Sigmoid colon (tissue), 7 donors: ENCODE measurements around the gene MPO. TPM values are rescaled to one million over a fixed set of nuclear protein-coding genes. Genes with fewer than 3 reads are reported as not detected.
A peak's percentile ranks its signal among the peaks of the same experiment; 100 is the strongest.

Experiments used
- DNase-seq: peaks from one replicate; pipeline ENCODE4 v3.0.0-alpha.2; 2019
- H3K27ac ChIP-seq, 4 donors: fragments of 200-600 bp; sonication (generic); one replicate each; pipeline ENCODE4 v1.5.1; 2016 to 2019; ENCODE audit warnings: mild to moderate bottlenecking in 1 of 4
- H3K27me3 ChIP-seq, 3 donors: fragments of 200-600 bp; sonication (generic); one replicate each; pipeline ENCODE4 v1.5.1; 2019; ENCODE audit warnings: mild to moderate bottlenecking in 1 of 3
- H3K36me3 ChIP-seq, 4 donors: fragments of 200-600 bp; sonication (generic); one replicate each; pipeline ENCODE4 v1.5.1; 2016 to 2019
- H3K4me1 ChIP-seq, 4 donors: fragments of 200-600 bp; sonication (generic); one replicate each; pipeline ENCODE4 v1.5.1; 2017 to 2019
- H3K4me3 ChIP-seq, 4 donors: fragments of 200-600 bp; sonication (generic); one replicate each; pipeline ENCODE4 v1.5.1; 2017 to 2019; ENCODE audit warnings: mild to moderate bottlenecking in 2 of 4, moderate library complexity in 1 of 4
- H3K9me3 ChIP-seq, 4 donors: fragments of 200-600 bp in 3 of 4; sonication (generic) in 3 of 4; one replicate each; pipeline versions ENCODE4 v1.5.1 to v1.6.1; 2013 to 2019
- EP300 ChIP-seq, 4 donors: sonication (generic); formaldehyde crosslinking; IDR thresholded peaks; one replicate each; pipeline ENCODE4 v1.6.1; 2017; ENCODE audit warnings: antibody characterized with exemption in 4 of 4
- POLR2A ChIP-seq, 2 donors: fragments of 450-650 bp; IDR thresholded peaks; one replicate each; pipeline ENCODE4 v1.6.1; 2016; ENCODE audit warnings: antibody characterized with exemption in 2 of 2, mild to moderate bottlenecking in 2 of 2, moderate library complexity in 2 of 2
- POLR2AphosphoS5 ChIP-seq, 4 donors: sonication (generic); formaldehyde crosslinking; IDR thresholded peaks; one replicate each; pipeline ENCODE4 v1.6.1; 2017; ENCODE audit warnings: antibody characterized with exemption in 4 of 4
- WGBS, 2 donors: extraction: QIAGEN DNeasy Blood & Tissue Kit; methylation state at CpG; one replicate each; pipeline ENCODE4 v1.1.7; 2013; 5-methylcytosine and 5-hydroxymethylcytosine counted together
- intact Hi-C: fragments of 100-400 bp; cut with DNase I; formaldehyde crosslinking; loops from one replicate; pipeline ENCODE4 v1.15.1; 2023
- polyA plus RNA-seq, 3 donors: library from polyadenylated mRNA; stranded (reverse); fragments of 200-250 nt; gene quantifications; one replicate each; pipeline ENCODE4 v1.2.3, GENCODE V29; 2013
- total RNA-seq, 4 donors: library from RNA; depleted of rRNA; stranded (reverse); fragments of >200 nt; gene quantifications; one replicate each; pipeline ENCODE4 v1.1.0, GENCODE V29; 2016
- TF ChIP-seq, protein P1 (sequence below), 4 experiments: fragments of 450-650 bp in 3 of 4; fragments of 200-600 bp in 1 of 4; IDR thresholded peaks; one replicate each; pipeline ENCODE4 v1.5.1; 2016 to 2019; ENCODE audit warnings: antibody characterized with exemption in 4 of 4, mild to moderate bottlenecking in 3 of 4, moderate library complexity in 2 of 4
- donor health status: healthy with polysubstance abuse.
- donor health status: Bipolar disorder and iron deficiency.
- donor health status: healthy.

The MPO gene
- total and polyA plus RNA-seq, 7 donors: 0.36 to 0.44 TPM; not detected in 5

DNA sequence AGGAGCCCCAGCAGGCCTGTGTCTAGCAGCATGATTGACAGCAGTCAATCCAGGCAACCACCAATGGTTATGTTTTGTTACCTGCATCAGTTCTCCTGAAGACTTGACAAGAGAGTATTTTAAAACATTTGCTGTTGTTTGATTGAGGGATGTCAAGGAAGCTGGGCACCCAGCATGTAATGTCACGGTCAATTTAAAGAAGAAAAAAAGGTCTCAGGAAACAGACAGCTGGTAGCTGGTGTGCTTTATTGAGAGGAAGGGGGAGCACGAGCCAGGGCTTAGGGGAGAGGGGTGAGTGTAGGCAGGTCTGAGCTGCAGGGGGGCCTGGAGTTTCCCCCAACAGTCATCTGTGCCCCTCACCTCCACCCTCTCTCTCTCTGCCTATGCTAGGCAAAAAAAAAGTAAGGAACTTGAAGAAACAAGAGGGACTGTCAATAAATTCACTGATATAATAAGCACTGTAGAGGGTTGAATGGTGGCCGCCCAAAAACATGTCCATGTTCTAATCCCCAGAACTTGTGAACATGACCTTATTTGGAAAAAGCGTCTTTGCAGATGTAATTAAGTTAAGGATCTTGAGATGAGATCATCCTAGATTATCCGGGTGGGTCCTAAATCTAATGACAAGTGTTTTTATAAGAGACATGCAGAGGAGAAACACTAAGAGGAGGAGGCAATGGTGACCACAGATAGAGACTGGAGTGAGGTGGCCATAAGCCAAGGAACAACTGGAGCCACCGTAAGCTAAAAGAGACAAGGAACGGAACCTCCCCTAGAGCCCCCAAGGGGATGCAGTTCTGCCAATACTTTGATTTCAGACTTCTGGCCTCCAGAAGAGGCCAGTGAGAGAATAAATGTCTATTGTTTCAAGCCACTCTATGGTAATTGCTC lies 33.3 kb upstream of the MPO start:
- H3K27me3 ChIP-seq: no peaks in the 10 kb centered on the region
- no peaks in the 10 kb centered on the region for H3K36me3 ChIP-seq
- 77 to 79% methylated on average over 7 of the region's 7 CpGs for WGBS, 2 donors
- H3K27ac ChIP-seq: no peak overlapping the region
- H3K9me3 ChIP-seq: no peaks in the 10 kb centered on the region
- H3K4me1 ChIP-seq: no peaks in the 10 kb centered on the region
- H3K4me3 ChIP-seq: no peak overlapping the region
- intact Hi-C loops: no loop called here
- no peak for DNase-seq
- TF ChIP-seq, protein P1, sequence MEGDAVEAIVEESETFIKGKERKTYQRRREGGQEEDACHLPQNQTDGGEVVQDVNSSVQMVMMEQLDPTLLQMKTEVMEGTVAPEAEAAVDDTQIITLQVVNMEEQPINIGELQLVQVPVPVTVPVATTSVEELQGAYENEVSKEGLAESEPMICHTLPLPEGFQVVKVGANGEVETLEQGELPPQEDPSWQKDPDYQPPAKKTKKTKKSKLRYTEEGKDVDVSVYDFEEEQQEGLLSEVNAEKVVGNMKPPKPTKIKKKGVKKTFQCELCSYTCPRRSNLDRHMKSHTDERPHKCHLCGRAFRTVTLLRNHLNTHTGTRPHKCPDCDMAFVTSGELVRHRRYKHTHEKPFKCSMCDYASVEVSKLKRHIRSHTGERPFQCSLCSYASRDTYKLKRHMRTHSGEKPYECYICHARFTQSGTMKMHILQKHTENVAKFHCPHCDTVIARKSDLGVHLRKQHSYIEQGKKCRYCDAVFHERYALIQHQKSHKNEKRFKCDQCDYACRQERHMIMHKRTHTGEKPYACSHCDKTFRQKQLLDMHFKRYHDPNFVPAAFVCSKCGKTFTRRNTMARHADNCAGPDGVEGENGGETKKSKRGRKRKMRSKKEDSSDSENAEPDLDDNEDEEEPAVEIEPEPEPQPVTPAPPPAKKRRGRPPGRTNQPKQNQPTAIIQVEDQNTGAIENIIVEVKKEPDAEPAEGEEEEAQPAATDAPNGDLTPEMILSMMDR (IDR thresholded peaks at IDR 0.05): no peak
- TF ChIP-seq POLR2AphosphoS5 (IDR thresholded peaks at IDR 0.05): no peak
- no peak for TF ChIP-seq EP300 (IDR thresholded peaks at IDR 0.05)
- no peak for TF ChIP-seq POLR2A (IDR thresholded peaks at IDR 0.05)

DNA sequence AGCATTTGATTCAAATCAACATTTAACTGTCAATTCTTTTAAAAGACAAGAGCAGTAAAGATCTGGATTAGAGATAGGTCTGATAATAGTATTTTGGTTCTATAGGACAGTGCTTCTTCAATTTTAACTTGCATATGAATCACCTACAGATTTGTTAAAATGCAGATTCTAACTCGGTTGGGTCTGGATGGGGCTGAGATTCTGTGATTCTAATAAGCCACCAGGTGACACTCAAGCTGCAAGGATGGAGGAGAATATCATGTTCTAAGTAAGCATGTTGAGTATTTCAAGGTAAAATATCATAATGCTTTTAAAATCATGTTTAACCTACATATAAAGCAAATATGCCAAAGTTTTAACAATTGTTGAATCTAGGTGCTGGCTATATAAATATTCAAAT lies 32.1 kb upstream of the MPO start:
- Histone ChIP-seq H3K36me3 (no peaks in the 10 kb centered on the region), H3K27me3 (no peaks in the 10 kb centered on the region), H3K4me1 (no peaks in the 10 kb centered on the region), H3K27ac (no peak overlapping the region), H3K9me3 (no peaks in the 10 kb centered on the region), H3K4me3 (no peak overlapping the region)
- WGBS, 2 donors: 56 to 67% methylated on average over 1 of the region's 1 CpG
- TF ChIP-seq POLR2AphosphoS5 (IDR thresholded peaks at IDR 0.05): no peak
- TF ChIP-seq POLR2A (IDR thresholded peaks at IDR 0.05): no peak
- intact Hi-C loops: no loop called here
- no peak for DNase-seq

DNA sequence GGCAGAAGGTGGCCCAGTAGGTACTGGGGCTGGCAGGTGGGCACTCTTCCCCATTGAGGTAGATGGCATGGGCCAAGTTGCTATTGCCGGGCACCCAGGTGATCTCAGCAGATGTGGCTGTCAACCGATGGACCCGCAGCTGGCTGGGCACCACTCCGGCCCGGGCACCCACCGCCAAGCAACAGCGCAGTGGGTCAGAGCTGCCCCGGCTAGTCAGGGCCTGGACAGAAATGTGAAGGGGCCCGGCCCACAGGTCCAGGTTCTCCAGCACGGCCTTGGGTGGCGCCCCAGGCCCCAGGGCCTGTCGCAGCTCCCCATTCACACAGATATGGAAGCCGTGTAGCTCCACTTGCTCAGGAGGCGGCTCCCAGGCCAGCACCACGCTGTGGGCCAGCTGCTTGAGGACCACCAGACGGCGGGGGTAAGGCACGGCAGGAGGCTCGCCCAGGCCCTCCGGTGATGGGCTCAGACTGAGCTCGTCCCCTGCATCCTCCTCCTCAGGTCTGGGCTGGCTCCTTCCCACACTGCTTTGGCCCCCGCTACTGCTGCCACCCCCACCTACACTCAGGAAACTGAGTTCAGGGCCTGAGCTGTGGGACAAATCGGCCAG lies 31.4 kb upstream of the MPO start:
- peak; percentile 61 for DNase-seq
- H3K36me3 ChIP-seq: no peaks in the 10 kb centered on the region

DNA sequence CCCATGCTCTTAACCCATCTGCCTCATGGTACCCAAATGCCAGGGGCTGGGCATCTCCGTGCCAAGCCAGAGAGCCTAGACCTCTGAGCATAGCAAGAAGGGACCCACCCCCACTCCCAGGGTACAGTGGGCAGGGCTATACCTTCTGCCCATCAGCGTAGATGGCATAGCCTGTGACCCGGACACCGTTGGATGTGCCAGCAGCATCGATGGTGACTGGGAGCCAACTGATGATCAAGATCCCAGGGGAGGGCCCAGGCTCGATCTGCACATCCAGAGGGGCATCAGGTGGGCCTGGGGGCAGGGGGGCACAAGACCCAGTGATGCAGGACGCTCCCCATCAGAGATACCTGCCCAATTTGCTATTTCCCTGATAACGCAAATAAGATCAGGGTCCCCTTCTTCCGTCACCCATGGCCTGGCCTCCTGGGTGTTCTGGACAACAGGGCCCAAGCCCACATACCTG lies 30.7 kb upstream of the MPO start:
- H3K36me3 ChIP-seq: no peaks in the 10 kb centered on the region
- WGBS, 2 donors: 91 to 94% methylated on average over 9 of the region's 9 CpGs
- H3K27ac ChIP-seq: no peak overlapping the region
- no peaks in the 10 kb centered on the region for H3K9me3 ChIP-seq
- TF ChIP-seq, protein P1 (IDR thresholded peaks at IDR 0.05): no peak
- no peak for TF ChIP-seq POLR2AphosphoS5 (IDR thresholded peaks at IDR 0.05)
- no peaks in the 10 kb centered on the region for H3K4me1 ChIP-seq
- no peaks in the 10 kb centered on the region for H3K27me3 ChIP-seq
- H3K4me3 ChIP-seq: no peak overlapping the region
- intact Hi-C loops: no loop called here
- DNase-seq: no peak

More for the DNA sequence above, 31.4 kb upstream of the MPO start:
- TF ChIP-seq, protein P1 (IDR thresholded peaks at IDR 0.05): no peak
- no peak for TF ChIP-seq POLR2A (IDR thresholded peaks at IDR 0.05)
- no peak overlapping the region for H3K27ac ChIP-seq
- no peaks in the 10 kb centered on the region for H3K4me1 ChIP-seq
- H3K4me3 ChIP-seq: no peak overlapping the region
- no peaks in the 10 kb centered on the region for H3K9me3 ChIP-seq
- no peaks in the 10 kb centered on the region for H3K27me3 ChIP-seq
- WGBS, 2 donors: 93 to 95% methylated on average over 23 of the region's 23 CpGs
- intact Hi-C loops: no loop called here
